GM12878 (cell line): Measurements from ENCODE around the gene SUPT3H. TPM values are rescaled to one million over a fixed set of nuclear protein-coding genes. Genes with fewer than 3 reads are reported as not detected.

Experiments used
- ATAC-seq: fragments of 200-7000 bp; cut with Tn5 transposase; 3 replicates; pipeline ENCODE4 v1.9.1; 2020; ENCODE audit warnings: mild to moderate bottlenecking, moderate library complexity
- BruUV-seq: library from RNA; stranded (reverse); fragments of 400-500 nt; replicated peaks from 2 replicates; lab custom pipeline; 2021; lab: Mats Ljungman, UMichigan
- CTCF ChIA-PET: fragments of 300-600 bp; sonication (Branson Sonifier 250); formaldehyde crosslinking; extraction: SDS; loops from one replicate; lab custom pipeline; 2021; ENCODE audit warnings: inconsistent platforms; lab: Yijun Ruan, JAX
- POLR2A ChIA-PET: fragments of 350-600 bp; formaldehyde crosslinking; extraction: SDS; loops from one replicate; lab custom pipeline; 2021; ENCODE audit warnings: inconsistent platforms; lab: Charles Lee
- RAD21 ChIA-PET: fragments of 300-600 bp; sonication (Branson Sonifier 250); formaldehyde crosslinking; loops from one replicate; lab custom pipeline; 2023; ENCODE audit warnings: antibody characterized with exemption; ENCODE audit not compliant: unreplicated experiment; lab: Charles Lee
- SMC1A ChIA-PET: fragments of 300-600 bp; sonication (Branson Sonifier 250); formaldehyde crosslinking; loops from one replicate; lab custom pipeline; 2023; ENCODE audit not compliant: unreplicated experiment, uncharacterized antibody; lab: Charles Lee
- DNase-seq: peaks from one replicate; pipeline ENCODE4 v3.0.0-alpha.2; 2011; ENCODE audit warnings: low read depth, low spot score
- FAIRE-seq: peaks from 3 replicates; lab custom pipeline; 2011; peaks lifted over from hg19 to GRCh38; lab: Jason Lieb, UNC
- H2AFZ ChIP-seq: 2 replicates; pipeline ENCODE4 v1.6.0; 2011; ENCODE audit warnings: low read depth, low read length, control low read depth; ENCODE audit not compliant: control insufficient read depth
- H3K27ac ChIP-seq: 2 replicates; pipeline ENCODE4 v1.5.1; 2011; ENCODE audit warnings: control low read depth; ENCODE audit not compliant: control insufficient read depth, insufficient read depth
- H3K27me3 ChIP-seq, 2 experiments: replicated peaks in 1 of 2; 2 replicates each; pipeline versions ENCODE4 v1.6.0 to v1.6.1; 2011; ENCODE audit warnings: low read length in 1 of 2; ENCODE audit not compliant: control insufficient read depth in 2 of 2, insufficient read depth in 2 of 2
- H3K36me3 ChIP-seq, 2 experiments: 2 replicates each; pipeline ENCODE4 v1.5.1; 2011; ENCODE audit warnings: low read length in 1 of 2; ENCODE audit not compliant: control insufficient read depth in 2 of 2, insufficient read depth in 2 of 2
- H3K4me1 ChIP-seq: 2 replicates; pipeline ENCODE4 v1.6.1; 2011; ENCODE audit warnings: mild to moderate bottlenecking, low read length, moderate library complexity, mixed read lengths; ENCODE audit not compliant: control insufficient read depth, insufficient read depth
- H3K4me2 ChIP-seq: 2 replicates; pipeline ENCODE4 v1.6.0; 2011; ENCODE audit warnings: control low read depth; ENCODE audit not compliant: control insufficient read depth, insufficient read depth
- H3K4me3 ChIP-seq: fragments of 200-600 bp; sonication (generic); 2 replicates; pipeline ENCODE4 v1.5.1; 2016
- H3K79me2 ChIP-seq: 2 replicates; pipeline ENCODE4 v1.6.0; 2011; ENCODE audit warnings: low read length; ENCODE audit not compliant: control insufficient read depth, insufficient read depth
- H3K9ac ChIP-seq: 2 replicates; pipeline ENCODE4 v1.8.0; 2011; ENCODE audit warnings: low read length, control low read depth, mixed read lengths; ENCODE audit not compliant: control insufficient read depth, insufficient read depth
- H3K9me3 ChIP-seq: replicated peaks from 3 replicates; pipeline ENCODE4 v1.5.1; 2011; ENCODE audit warnings: mild to moderate bottlenecking, low read length; ENCODE audit not compliant: control insufficient read depth, insufficient read depth
- H4K20me1 ChIP-seq: 2 replicates; pipeline ENCODE4 v1.6.0; 2011; ENCODE audit not compliant: control insufficient read depth, insufficient read depth
- ATF7 ChIP-seq: fragments of 450-650 bp; IDR thresholded peaks from 2 replicates; pipeline ENCODE4 v1.6.1; 2016; ENCODE audit warnings: low read depth, mild to moderate bottlenecking
- BMI1 ChIP-seq: fragments of 450-650 bp; IDR thresholded peaks from 2 replicates; pipeline ENCODE4 v1.6.1; 2016; ENCODE audit warnings: mild to moderate bottlenecking, moderate library complexity, borderline replicate concordance
- CBX5 ChIP-seq: sonication (generic); IDR thresholded peaks from 2 replicates; pipeline ENCODE4 v1.6.1; 2016; ENCODE audit warnings: low read depth, moderate library complexity, mild to moderate bottlenecking, inconsistent platforms
- IKZF1 ChIP-seq: fragments of 450-650 bp; conservative IDR thresholded peaks from 2 replicates; pipeline ENCODE4 v1.6.1; 2017; ENCODE audit warnings: antibody characterized with exemption, mild to moderate bottlenecking
- MTA3 ChIP-seq: IDR thresholded peaks from 2 replicates; pipeline ENCODE4 v1.6.1; 2012; ENCODE audit warnings: low read length, inconsistent platforms, borderline replicate concordance
- NFYA ChIP-seq: IDR thresholded peaks from 2 replicates; pipeline ENCODE4 v1.6.1; 2011; ENCODE audit warnings: low read depth, mild to moderate bottlenecking, low read length, improper control_type of control experiment, borderline replicate concordance
- RAD21 ChIP-seq: IDR thresholded peaks from 2 replicates; pipeline ENCODE4 v1.6.1; 2011; ENCODE audit warnings: mild to moderate bottlenecking, low read depth, low read length, moderate library complexity; ENCODE audit not compliant: insufficient read depth
- SMAD5 ChIP-seq: IDR thresholded peaks from 2 replicates; pipeline ENCODE4 v1.6.1; 2016; ENCODE audit warnings: antibody characterized with exemption, low read depth
- SREBF2 ChIP-seq: IDR thresholded peaks from 2 replicates; pipeline ENCODE4 v1.6.1; 2012; ENCODE audit warnings: mild to moderate bottlenecking, low read length
- SRF ChIP-seq, 2 experiments: IDR thresholded peaks; 2 replicates each; pipeline ENCODE4 v1.6.1; 2011; ENCODE audit warnings: low read depth in 2 of 2, low read length in 2 of 2, mild to moderate bottlenecking in 1 of 2, moderate library complexity in 1 of 2
- SUZ12 ChIP-seq: fragments of 200-600 bp; sonication (generic); IDR thresholded peaks from one replicate; pipeline ENCODE4 v1.6.1; 2018; ENCODE audit warnings: antibody characterized with exemption, mild to moderate bottlenecking; ENCODE audit not compliant: unreplicated experiment
- TARDBP ChIP-seq: IDR thresholded peaks from 2 replicates; pipeline ENCODE4 v1.6.1; 2016; ENCODE audit warnings: borderline replicate concordance
- TCF7 ChIP-seq: IDR thresholded peaks from 2 replicates; pipeline ENCODE4 v1.6.1; 2014; ENCODE audit warnings: antibody characterized with exemption, borderline replicate concordance
- YY1 ChIP-seq: IDR thresholded peaks from 2 replicates; pipeline ENCODE4 v1.6.1; 2011; ENCODE audit warnings: low read depth, mild to moderate bottlenecking, low read length
- ZNF217 ChIP-seq: fragments of 450-650 bp; IDR thresholded peaks from 2 replicates; pipeline ENCODE4 v1.6.1; 2017; ENCODE audit warnings: antibody characterized with exemption, mild to moderate bottlenecking
- WGBS: methylation state at CpG from one replicate; pipeline ENCODE4 v1.1.6; 2016; ENCODE audit warnings: low lambda C conversion rate; ENCODE audit not compliant: insufficient replicate concordance, insufficient coverage; ENCODE audit errors: missing lambda C conversion rate; 5-methylcytosine and 5-hydroxymethylcytosine counted together
- in situ Hi-C: fragments of 300-500 bp; cut with MboI; formaldehyde crosslinking; loops from 9 replicates; pipeline ENCODE4 v1.14.3; 2018; ENCODE audit warnings: mixed read lengths
- intact Hi-C: fragments of 100-400 bp; cut with micrococcal nuclease; formaldehyde crosslinking; loops from one replicate; pipeline ENCODE4 v1.14.2; 2022; ENCODE audit not compliant: unreplicated experiment
- polyA plus RNA-seq, 11 experiments: library from polyadenylated mRNA; depleted of rRNA in 4 of 11; unstranded in 6 of 11; stranded (reverse) in 5 of 11; fragments of >200 nt; fragmentation: Nextera tagmentation in 4 of 11; fragmentation: Illumina TruSeq in 1 of 11; extraction: Ambion mirVana in 4 of 11; extraction: Trizol in 1 of 11; gene quantifications; 1 replicate in 1 of 11; 2 replicates in 10 of 11; pipeline versions ENCODE4 v1.2.1 to v1.2.3, GENCODE V29; 2011 to 2016; ENCODE audit warnings: inconsistent platforms in 2 of 11, missing spikeins in 2 of 11, low read depth in 1 of 11
- total RNA-seq, 4 experiments: library from RNA; depleted of rRNA in 3 of 4; stranded (reverse); fragments of >200 nt in 3 of 4; fragmentation: Illumina TruSeq in 1 of 4; extraction: Trizol in 1 of 4; gene quantifications; 2 replicates each; pipeline versions ENCODE4 v1.2.1 to v1.2.3, GENCODE V29; 2013 to 2021
- TF ChIP-seq, protein P1 (sequence below): IDR thresholded peaks from 2 replicates; pipeline ENCODE4 v1.6.1; 2011; ENCODE audit warnings: borderline replicate concordance, low read depth, mild to moderate bottlenecking, moderate library complexity, low read length; ENCODE audit not compliant: insufficient read depth, poor library complexity, severe bottlenecking
- TF ChIP-seq, protein P2 (sequence below): fragments of 450-650 bp; IDR thresholded peaks from 2 replicates; pipeline ENCODE4 v1.6.1; 2017; ENCODE audit warnings: low read depth, mild to moderate bottlenecking, moderate library complexity
- TF ChIP-seq, protein P3 (sequence below): fragments of 450-650 bp; IDR thresholded peaks from 2 replicates; pipeline ENCODE4 v1.6.1; 2017; ENCODE audit warnings: mild to moderate bottlenecking

Gene SUPT3H
- total and polyA plus RNA-seq, 10 of the 15 experiments (the other 5 are each of a cell fraction or from before 2014, with no cell fraction given): 0.51 to 3.7 (median 2.0) TPM

DNA sequence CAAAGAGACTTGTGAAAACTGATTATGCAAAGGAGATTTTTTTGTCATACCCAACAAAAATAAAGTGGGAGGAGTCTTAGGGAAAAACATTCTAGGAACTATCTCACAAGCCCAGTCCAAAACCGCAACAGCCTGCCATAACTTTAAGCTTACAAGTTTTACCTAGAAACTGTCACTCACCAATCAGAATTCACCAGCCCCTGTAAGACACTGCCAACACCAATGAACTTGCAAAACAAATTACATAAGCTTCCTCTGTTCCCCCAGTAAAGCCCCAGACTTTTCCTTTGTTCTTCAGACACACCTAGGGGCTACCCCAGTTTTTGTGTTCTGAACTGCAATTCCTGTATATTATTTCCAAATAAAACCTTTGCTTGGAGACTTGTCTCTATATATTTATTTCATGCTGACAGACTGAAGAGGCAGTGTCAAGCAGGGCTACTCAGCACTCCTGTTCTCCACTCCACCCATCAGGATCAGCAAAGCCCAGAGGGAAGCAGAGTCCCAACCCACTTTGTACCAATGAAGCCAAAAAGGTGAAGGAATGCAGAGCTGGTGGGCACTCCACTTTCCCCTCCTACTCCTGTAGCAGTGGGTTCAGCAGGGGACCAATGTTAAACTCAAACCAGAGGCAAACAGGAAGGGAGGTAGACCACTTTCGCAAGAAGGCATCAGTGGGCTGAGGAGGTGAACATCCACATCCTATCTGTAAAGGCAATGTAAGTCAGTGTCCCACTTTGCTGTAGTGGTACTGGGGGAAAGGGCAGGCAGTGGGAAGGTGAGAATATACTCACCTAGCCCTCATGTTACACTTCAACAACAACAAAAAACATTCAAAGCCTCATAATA is 192.1 kb downstream of the SUPT3H start (continued):
- TF ChIP-seq NFYA (no peak), RAD21 (no peak), BMI1 (no peak)

DNA sequence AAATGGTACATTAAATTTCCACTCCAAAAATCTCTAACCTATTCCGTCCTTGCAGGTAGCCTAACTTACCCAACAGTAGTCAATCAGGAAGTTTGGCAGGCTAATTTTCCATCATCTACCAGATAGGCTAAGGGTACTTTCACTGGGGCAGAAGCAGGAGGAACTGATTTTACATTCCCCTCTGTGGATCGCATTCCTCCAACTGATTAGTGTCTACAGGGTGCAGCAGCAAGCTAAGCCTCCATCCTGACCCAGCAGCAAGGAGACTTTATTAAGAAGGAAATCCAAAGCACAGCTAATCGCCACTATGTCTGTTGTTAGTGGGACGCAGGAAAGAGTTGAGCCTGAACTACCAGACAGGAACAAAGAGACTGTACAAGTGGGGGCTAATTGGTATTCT is 192.8 kb downstream of the SUPT3H start:
- Histone ChIP-seq H3K27ac (no peak overlapping the region), H3K79me2 (no peaks in the 10 kb centered on the region), H3K36me3 (no peaks in the 10 kb centered on the region), H4K20me1 (no peaks in the 10 kb centered on the region), H3K4me1 (no peaks in the 10 kb centered on the region), H3K9me3 (no peaks in the 10 kb centered on the region), H3K9ac (no peak overlapping the region), H2AFZ (no peak overlapping the region), H3K27me3 (no peaks in the 10 kb centered on the region)
- in situ Hi-C loops: no loop called here
- CTCF ChIA-PET: no interaction called here
- RAD21 ChIA-PET: no interaction called here
- no peak for FAIRE-seq
- WGBS: 78% methylated on average over 4 of the region's 4 CpGs
- POLR2A ChIA-PET: no interaction called here
- DNase-seq: no peak
- ATAC-seq: no peak
- BruUV-seq: no TSS peak
- intact Hi-C loops: no loop called here
- TF ChIP-seq ZNF217 (no peak), SRF (IDR thresholded peaks at IDR 0.05; ENCODE audit: low read depth in 2 of 2, low read length in 2 of 2) (no peak), SUZ12 (no peak), RAD21 (no peak), MTA3 (no peak), ATF7 (no peak), TARDBP (no peak), SMAD5 (no peak), TCF7 (no peak), SREBF2 (no peak), IKZF1 (no peak), CBX5 (no peak), YY1 (no peak)
- TF ChIP-seq, protein P1, sequence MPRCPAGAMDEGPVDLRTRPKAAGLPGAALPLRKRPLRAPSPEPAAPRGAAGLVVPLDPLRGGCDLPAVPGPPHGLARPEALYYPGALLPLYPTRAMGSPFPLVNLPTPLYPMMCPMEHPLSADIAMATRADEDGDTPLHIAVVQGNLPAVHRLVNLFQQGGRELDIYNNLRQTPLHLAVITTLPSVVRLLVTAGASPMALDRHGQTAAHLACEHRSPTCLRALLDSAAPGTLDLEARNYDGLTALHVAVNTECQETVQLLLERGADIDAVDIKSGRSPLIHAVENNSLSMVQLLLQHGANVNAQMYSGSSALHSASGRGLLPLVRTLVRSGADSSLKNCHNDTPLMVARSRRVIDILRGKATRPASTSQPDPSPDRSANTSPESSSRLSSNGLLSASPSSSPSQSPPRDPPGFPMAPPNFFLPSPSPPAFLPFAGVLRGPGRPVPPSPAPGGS: no peak
- TF ChIP-seq, protein P2, sequence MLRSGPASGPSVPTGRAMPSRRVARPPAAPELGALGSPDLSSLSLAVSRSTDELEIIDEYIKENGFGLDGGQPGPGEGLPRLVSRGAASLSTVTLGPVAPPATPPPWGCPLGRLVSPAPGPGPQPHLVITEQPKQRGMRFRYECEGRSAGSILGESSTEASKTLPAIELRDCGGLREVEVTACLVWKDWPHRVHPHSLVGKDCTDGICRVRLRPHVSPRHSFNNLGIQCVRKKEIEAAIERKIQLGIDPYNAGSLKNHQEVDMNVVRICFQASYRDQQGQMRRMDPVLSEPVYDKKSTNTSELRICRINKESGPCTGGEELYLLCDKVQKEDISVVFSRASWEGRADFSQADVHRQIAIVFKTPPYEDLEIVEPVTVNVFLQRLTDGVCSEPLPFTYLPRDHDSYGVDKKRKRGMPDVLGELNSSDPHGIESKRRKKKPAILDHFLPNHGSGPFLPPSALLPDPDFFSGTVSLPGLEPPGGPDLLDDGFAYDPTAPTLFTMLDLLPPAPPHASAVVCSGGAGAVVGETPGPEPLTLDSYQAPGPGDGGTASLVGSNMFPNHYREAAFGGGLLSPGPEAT: no peak
- TF ChIP-seq, protein P3, sequence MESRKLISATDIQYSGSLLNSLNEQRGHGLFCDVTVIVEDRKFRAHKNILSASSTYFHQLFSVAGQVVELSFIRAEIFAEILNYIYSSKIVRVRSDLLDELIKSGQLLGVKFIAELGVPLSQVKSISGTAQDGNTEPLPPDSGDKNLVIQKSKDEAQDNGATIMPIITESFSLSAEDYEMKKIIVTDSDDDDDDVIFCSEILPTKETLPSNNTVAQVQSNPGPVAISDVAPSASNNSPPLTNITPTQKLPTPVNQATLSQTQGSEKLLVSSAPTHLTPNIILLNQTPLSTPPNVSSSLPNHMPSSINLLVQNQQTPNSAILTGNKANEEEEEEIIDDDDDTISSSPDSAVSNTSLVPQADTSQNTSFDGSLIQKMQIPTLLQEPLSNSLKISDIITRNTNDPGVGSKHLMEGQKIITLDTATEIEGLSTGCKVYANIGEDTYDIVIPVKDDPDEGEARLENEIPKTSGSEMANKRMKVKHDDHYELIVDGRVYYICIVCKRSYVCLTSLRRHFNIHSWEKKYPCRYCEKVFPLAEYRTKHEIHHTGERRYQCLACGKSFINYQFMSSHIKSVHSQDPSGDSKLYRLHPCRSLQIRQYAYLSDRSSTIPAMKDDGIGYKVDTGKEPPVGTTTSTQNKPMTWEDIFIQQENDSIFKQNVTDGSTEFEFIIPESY: no peak
- TF ChIP-seq, all 136 proteins: peak for 0
- SMC1A ChIA-PET: interaction anchor here (1.2 kb wide), 1 partner anchor 14 kb away, joined by 4 read pairs; no protein-coding TSS in a partner anchor
- H3K4me2 ChIP-seq: no peak overlapping the region
- H3K4me3 ChIP-seq: no peak overlapping the region
